Heart right ventricle (tissue), 16 donors: ENCODE data around the gene SLC32A1. TPM values are rescaled to one million over a fixed set of nuclear protein-coding genes. Genes with fewer than 3 reads are reported as not detected.
A peak's percentile ranks its signal among the peaks of the same experiment; 100 is the strongest.

ENCODE experiments used
- ATAC-seq, 8 donors: fragments of 200-7000 bp; cut with Tn5 transposase; one replicate each; pipeline ENCODE4 v1.9.1; 2020; ENCODE audit warnings: mild to moderate bottlenecking in 8 of 8, moderate library complexity in 8 of 8, moderate number of reproducible peaks in 1 of 8
- DNase-seq, 2 donors: peaks; one replicate each; pipeline ENCODE4 v3.0.0-alpha.2; 2020
- H3K27ac ChIP-seq, 10 donors: fragments of 200-600 bp; sonication (generic) in 2 of 10; one replicate each; pipeline versions ENCODE4 v1.5.0 to v1.8.0; 2020 to 2022; ENCODE audit warnings: mild to moderate bottlenecking in 3 of 10
- H3K27me3 ChIP-seq, 7 donors: fragments of 200-600 bp; one replicate each; pipeline ENCODE4 v1.8.0; 2021 to 2022; ENCODE audit warnings: mild to moderate bottlenecking in 2 of 7
- H3K36me3 ChIP-seq, 9 donors: fragments of 200-600 bp; sonication (generic) in 1 of 9; one replicate each; pipeline versions ENCODE4 v1.5.0 to v1.8.0; 2020 to 2022; ENCODE audit warnings: mild to moderate bottlenecking in 2 of 9
- H3K4me1 ChIP-seq, 9 donors: fragments of 200-600 bp; sonication (generic) in 1 of 9; one replicate each; pipeline versions ENCODE4 v1.5.0 to v1.8.0; 2020 to 2022; ENCODE audit warnings: mild to moderate bottlenecking in 4 of 9
- H3K4me3 ChIP-seq, 10 donors: fragments of 200-600 bp; sonication (generic) in 2 of 10; one replicate each; pipeline versions ENCODE4 v1.5.0 to v1.8.0; 2020 to 2022; ENCODE audit warnings: mild to moderate bottlenecking in 7 of 10, moderate library complexity in 2 of 10
- H3K9me3 ChIP-seq, 11 donors: fragments of 200-600 bp in 10 of 11; sonication (generic) in 2 of 11; one replicate each; pipeline versions ENCODE4 v1.5.0 to v1.8.0; 2013 to 2022; ENCODE audit warnings: mild to moderate bottlenecking in 2 of 11, control low read depth in 1 of 11, moderate library complexity in 1 of 11
- CTCF ChIP-seq, 9 donors: fragments of 200-600 bp; sonication (generic) in 2 of 9; IDR thresholded peaks; one replicate each; pipeline versions ENCODE4 v1.5.0 to v1.8.0; 2021 to 2022; ENCODE audit warnings: antibody characterized with exemption in 9 of 9, mild to moderate bottlenecking in 5 of 9, moderate library complexity in 1 of 9
- WGBS, 2 donors: extraction: QIAGEN DNeasy Blood & Tissue Kit; methylation state at CpG; one replicate each; pipeline ENCODE4 v1.1.7; 2013; ENCODE audit warnings: inconsistent platforms in 1 of 2; 5-methylcytosine and 5-hydroxymethylcytosine counted together
- intact Hi-C, 10 donors: fragments of 100-400 bp; cut with DNase I; formaldehyde crosslinking; loops; one replicate each; pipeline versions ENCODE4 v1.11.1 to v1.14.2; 2022
- polyA plus RNA-seq, 2 donors: library from polyadenylated mRNA; stranded (reverse); fragments of 200-250 nt; gene quantifications; one replicate each; pipeline ENCODE4 v1.2.3, GENCODE V29; 2013
- total RNA-seq, 10 donors: library from RNA; stranded (reverse); fragmentation: NEBNext Ultra II Directional in 3 of 10; extraction: Animal tissue kit (Norgen Biotek cat#: 25700) in 3 of 10; gene quantifications; one replicate each; pipeline versions ENCODE4 v1.2.1 to v1.2.4, GENCODE V29; 2021 to 2023
- donor health status: Arrhythmogenic right ventricular cardiomyopathy.
- donor health status: ischemic (EF 13 %, LVEDD 7.1; RV severe dilation, severe dysfunction).
- donor health status: healthy with polysubstance abuse.
- donor health status: DM: no; HTN: yes; CAD: no.
- donor health status: DM: no; HTN: no; CAD: no.
- donor health status: ischemic (EF 25% LVEDD 6.9; RV normal size, moderate dysfunction).
- donor health status: ischemic (EF 25% LVEDD 5.7; RV mildly dilated, moderate dysfunction).
- donor health status: healthy.
- donor health status: DM: yes; HTN: yes; CAD: no.
- donor health status: Ischemic cardiomyopathy.
- donor health status: ischemic (EF 35%, LVEDD 5.7; RV mildly dilated, moderate dysfunction).
- donor health status: nonischemic (EF 11% LVEDD 7.7; RV severe dilation, severe dysfunction).
- donor health status: DM: yes; HTN: yes; CAD: no.
- donor health status: PGD.
- donor health status: ischemic (EF 29% LVEDD 5.4; RV normal size, mild dysfunction).
- donor health status: nonischemic (EF 23%, LVEDD 6.1; RV moderate dilation, normal function).

The SLC32A1 gene
- total and polyA plus RNA-seq, 12 donors = not detected

GRCh38 chr20:38730989-38731737 lies 6.9 kb downstream of the SLC32A1 start:
- peak; percentile 75 to 93 (median 81) for ATAC-seq
- H3K9me3 ChIP-seq = no peaks in the 10 kb centered on the region
- H3K27me3 ChIP-seq = peaks cover 45 to 100% (median 100%) of the 10 kb centered on the region in 7 donors
- peak overlapping the region in 8 of 10 donors; percentile 13 to 46 (median 27) for H3K4me3 ChIP-seq
- intact Hi-C loops = loop anchor here in 9 of 10 donors (1.0 to 10.0 kb wide), 5 partner anchors 74 to 164 kb away; no protein-coding TSS in a partner anchor
- H3K36me3 ChIP-seq = peaks cover 0 to 9% (median 0%) of the 10 kb centered on the region in 9 donors
- H3K4me1 ChIP-seq = peaks cover 0 to 53% (median 40%) of the 10 kb centered on the region in 9 donors
- 0 to 1% methylated on average over 40 of the region's 40 CpGs for WGBS, 2 donors
- no peak overlapping the region for H3K27ac ChIP-seq
- peak; percentile 84 to 99 (median 97) for TF ChIP-seq CTCF (IDR thresholded peaks at IDR 0.05)
- DNase-seq = peak; percentile 49 to 73

DNA sequence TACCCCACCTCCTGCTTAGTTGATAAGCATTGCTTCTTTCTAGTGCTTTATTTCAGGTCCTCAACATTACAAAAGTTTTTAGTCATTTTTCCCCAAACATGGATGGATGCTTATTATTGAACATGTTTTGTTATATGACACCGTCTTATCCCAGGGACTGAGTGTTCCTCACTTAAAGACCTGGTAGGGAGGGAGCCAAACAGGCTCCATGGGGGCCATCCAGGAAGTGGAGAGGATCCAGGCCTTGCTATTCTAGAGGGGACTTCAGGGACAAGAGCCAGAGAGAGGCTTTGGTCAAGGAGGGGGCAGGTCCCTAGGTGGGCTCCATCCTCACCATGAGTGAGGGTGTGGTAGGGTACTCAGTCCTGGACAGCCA lies 7.4 kb downstream of the SLC32A1 start:
- peaks cover 40 to 100% (median 100%) of the 10 kb centered on the region in 7 donors for H3K27me3 ChIP-seq
- DNase-seq (no peak), ATAC-seq (no peak)
- peak overlapping the region in 1 of 10 donors; percentile 46 for H3K4me3 ChIP-seq
- intact Hi-C loops = loop anchor here in 9 of 10 donors (1.0 to 10.0 kb wide), 5 partner anchors 74 to 163 kb away; no protein-coding TSS in a partner anchor
- 43 to 45% methylated on average over 1 of the region's 1 CpG for WGBS, 2 donors
- peaks cover 0 to 9% (median 0%) of the 10 kb centered on the region in 9 donors for H3K36me3 ChIP-seq
- H3K27ac ChIP-seq = no peak overlapping the region
- peak in 2 of 9 donors; percentile 33 to 37 for TF ChIP-seq CTCF (IDR thresholded peaks at IDR 0.05)
- peaks cover 0 to 47% (median 38%) of the 10 kb centered on the region in 9 donors for H3K4me1 ChIP-seq
- no peaks in the 10 kb centered on the region for H3K9me3 ChIP-seq

DNA sequence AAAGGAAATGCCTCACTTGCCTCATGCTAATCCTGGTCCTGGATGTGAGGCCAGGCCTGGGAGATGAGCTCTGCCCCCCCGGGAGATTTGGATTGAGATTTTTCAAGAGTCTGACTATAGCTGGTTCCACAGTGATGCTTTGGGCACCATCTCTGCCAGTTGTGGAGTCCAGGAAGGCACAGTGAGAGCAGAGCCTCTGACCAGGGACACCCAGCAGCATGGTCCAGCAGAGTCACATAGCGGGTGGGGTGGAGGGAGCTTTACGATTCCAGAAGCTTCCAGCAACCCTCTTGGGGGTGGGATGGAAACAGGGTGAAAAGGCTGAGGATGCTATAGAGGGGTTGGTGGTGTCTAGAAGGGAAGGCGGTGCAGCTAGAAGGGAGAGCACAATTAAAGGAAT lies 8.7 kb downstream of the SLC32A1 start:
- 77 to 80% methylated on average over 4 of the region's 4 CpGs for WGBS, 2 donors
- peaks cover 0 to under 1% (median 0%) of the 10 kb centered on the region in 9 donors for H3K36me3 ChIP-seq
- H3K27me3 ChIP-seq = peaks cover 31 to 99% (median 97%) of the 10 kb centered on the region in 7 donors
- peaks cover 0 to 36% (median 26%) of the 10 kb centered on the region in 9 donors for H3K4me1 ChIP-seq
- H3K9me3 ChIP-seq = no peaks in the 10 kb centered on the region
- no peak for ATAC-seq
- H3K4me3 ChIP-seq = no peak overlapping the region
- intact Hi-C loops = loop anchor here in 6 of 10 donors (5.0 to 10.0 kb wide), 3 partner anchors 76 to 162 kb away; no protein-coding TSS in a partner anchor
- DNase-seq = no peak
- TF ChIP-seq CTCF (IDR thresholded peaks at IDR 0.05) = no peak
- H3K27ac ChIP-seq = no peak overlapping the region

DNA sequence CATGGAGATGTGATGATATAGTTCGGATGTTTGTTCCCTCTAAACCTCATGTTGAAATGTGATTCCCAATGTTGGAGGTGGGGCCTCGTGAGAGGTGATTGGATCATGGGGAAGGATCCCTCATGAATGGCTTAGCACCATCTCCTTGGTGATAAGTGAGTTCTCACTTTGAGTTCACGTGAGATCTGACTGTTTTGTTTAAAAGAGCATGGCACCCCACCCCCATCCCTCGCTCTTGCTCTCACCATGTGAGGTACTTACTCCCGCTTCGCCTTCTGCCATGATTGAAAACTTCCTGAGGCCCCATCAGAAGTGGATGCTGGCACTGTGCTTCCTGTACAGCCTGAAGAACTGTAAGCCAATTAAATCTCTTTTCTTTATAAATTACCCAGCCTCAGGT lies 10.9 kb downstream of the SLC32A1 start:
- Histone ChIP-seq H3K4me1 (peaks cover 0 to 17% (median 12%) of the 10 kb centered on the region in 9 donors), H3K9me3 (no peaks in the 10 kb centered on the region), H3K4me3 (no peak overlapping the region), H3K27me3 (peaks cover 13 to 98% (median 85%) of the 10 kb centered on the region in 7 donors), H3K36me3 (no peaks in the 10 kb centered on the region), H3K27ac (no peak overlapping the region)
- WGBS, 2 donors = 49 to 53% methylated on average over 6 of the region's 6 CpGs
- TF ChIP-seq CTCF (IDR thresholded peaks at IDR 0.05) = no peak
- ATAC-seq = no peak
- intact Hi-C loops = loop anchor here in 1 of 10 donors (10.0 kb wide), 1 partner anchor 160 kb away; no protein-coding TSS in a partner anchor
- DNase-seq = no peak
